Astrocyte (in vitro differentiated cells and primary cell): Measurements from ENCODE around the gene CHCHD6. TPM values are rescaled to one million over a fixed set of nuclear protein-coding genes. Genes with fewer than 3 reads are reported as not detected.

Source experiments
- DNase-seq: peaks from one replicate; pipeline ENCODE4 v3.0.0-alpha.2; 2010; ENCODE audit warnings: low read depth
- FAIRE-seq: peaks from 2 replicates; lab custom pipeline; 2011; peaks lifted over from hg19 to GRCh38; lab: Jason Lieb, UNC
- H2AFZ ChIP-seq: 2 replicates; pipeline ENCODE4 v1.6.0; 2012; ENCODE audit warnings: low read depth, low read length, inconsistent platforms
- H3K27ac ChIP-seq: 2 replicates; pipeline ENCODE4 v1.5.1; 2011; ENCODE audit warnings: low read depth, low read length, inconsistent platforms
- H3K27me3 ChIP-seq: 2 replicates; pipeline ENCODE4 v1.6.0; 2011; ENCODE audit warnings: low read length, inconsistent platforms; ENCODE audit not compliant: insufficient read depth
- H3K36me3 ChIP-seq: 2 replicates; pipeline ENCODE4 v1.5.1; 2011; ENCODE audit warnings: low read length, inconsistent platforms; ENCODE audit not compliant: insufficient read depth
- H3K4me1 ChIP-seq: 2 replicates; pipeline ENCODE4 v1.5.1; 2011; ENCODE audit warnings: low read length, inconsistent platforms; ENCODE audit not compliant: insufficient read depth
- H3K4me2 ChIP-seq: 2 replicates; pipeline ENCODE4 v1.6.0; 2012; ENCODE audit warnings: low read length, inconsistent platforms
- H3K4me3 ChIP-seq: 2 replicates; pipeline ENCODE4 v1.5.1; 2011; ENCODE audit warnings: low read depth, mild to moderate bottlenecking, low read length, inconsistent platforms; ENCODE audit not compliant: insufficient read depth
- H3K79me2 ChIP-seq: 2 replicates; pipeline ENCODE4 v1.6.0; 2012; ENCODE audit warnings: mild to moderate bottlenecking, low read length, inconsistent platforms; ENCODE audit not compliant: insufficient read depth
- H3K9ac ChIP-seq: 2 replicates; pipeline ENCODE4 v1.6.0; 2012; ENCODE audit warnings: mild to moderate bottlenecking, low read length, inconsistent platforms
- H3K9me3 ChIP-seq: 2 replicates; pipeline ENCODE4 v1.5.1; 2012; ENCODE audit warnings: low read depth, mild to moderate bottlenecking, low read length, inconsistent platforms; ENCODE audit not compliant: insufficient read depth
- H4K20me1 ChIP-seq: 2 replicates; pipeline ENCODE4 v1.6.0; 2012; ENCODE audit warnings: low read length, inconsistent platforms; ENCODE audit not compliant: insufficient read depth
- H3K27ac Mint-ChIP-seq: one replicate; pipeline ENCODE4 v1.8.0; 2021; ENCODE audit warnings: mild to moderate bottlenecking, mixed read lengths; ENCODE audit not compliant: unreplicated experiment
- H3K27me3 Mint-ChIP-seq: one replicate; pipeline ENCODE4 v1.8.0; 2021; ENCODE audit warnings: low read depth, mixed read lengths; ENCODE audit not compliant: unreplicated experiment
- H3K36me3 Mint-ChIP-seq: one replicate; pipeline ENCODE4 v1.8.0; 2021; ENCODE audit warnings: low read depth, mixed read lengths; ENCODE audit not compliant: unreplicated experiment
- H3K4me1 Mint-ChIP-seq: one replicate; pipeline ENCODE4 v1.8.0; 2021; ENCODE audit warnings: low read depth, mixed read lengths; ENCODE audit not compliant: unreplicated experiment
- H3K4me3 Mint-ChIP-seq: one replicate; pipeline ENCODE4 v1.8.0; 2021; ENCODE audit warnings: mild to moderate bottlenecking, moderate library complexity, mixed read lengths; ENCODE audit not compliant: unreplicated experiment
- H3K9me3 Mint-ChIP-seq: one replicate; pipeline ENCODE4 v1.8.0; 2021; ENCODE audit warnings: mild to moderate bottlenecking, mixed read lengths; ENCODE audit not compliant: unreplicated experiment
- EZH2 ChIP-seq: IDR thresholded peaks from 2 replicates; pipeline ENCODE4 v1.6.1; 2012; ENCODE audit warnings: mild to moderate bottlenecking, low read length, inconsistent platforms; ENCODE audit not compliant: insufficient read depth
- total RNA-seq: library from RNA; stranded (reverse); gene quantifications from 2 replicates; pipeline ENCODE4 v1.2.1, GENCODE V29; 2021
- TF ChIP-seq, protein P1 (sequence below): IDR thresholded peaks from 2 replicates; pipeline ENCODE4 v1.5.1; 2011; ENCODE audit warnings: low read depth, mild to moderate bottlenecking, inconsistent platforms, low read length, moderate library complexity; ENCODE audit not compliant: insufficient read depth

Gene CHCHD6
- total RNA-seq, 1 donor from 2014 or later, result 21.1 TPM

DNA sequence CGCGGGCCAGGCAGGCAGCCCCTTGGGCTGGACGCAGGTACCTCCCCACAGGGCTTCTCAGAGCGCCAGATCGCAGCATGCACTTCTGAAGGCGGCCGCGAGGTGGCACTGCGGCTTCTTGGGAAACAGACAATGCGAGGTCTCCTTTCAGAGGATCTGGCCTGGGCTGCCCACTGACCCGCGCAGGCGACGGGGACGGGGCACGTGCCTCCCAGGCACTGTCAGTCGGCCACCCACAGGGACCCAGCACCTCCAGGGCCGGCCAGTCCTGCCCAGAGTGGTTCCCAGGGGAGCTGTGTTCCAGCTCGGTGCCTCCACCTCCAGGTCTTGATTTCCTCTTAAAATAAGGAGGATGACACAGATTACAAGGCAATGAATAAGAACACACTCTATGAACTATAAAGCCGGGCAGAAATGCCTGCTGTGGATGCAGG is 24.7 kb upstream of the CHCHD6 start:
- Mint-ChIP-seq H3K27me3 (peaks cover 36% of the 10 kb centered on the region), H3K4me3 (no peak overlapping the region), H3K36me3 (no peaks in the 10 kb centered on the region), H3K4me1 (peaks cover 3% of the 10 kb centered on the region), H3K27ac (no peak overlapping the region), H3K9me3 (no peaks in the 10 kb centered on the region)
- DNase-seq, result peak; percentile 36
- Histone ChIP-seq H2AFZ (peak overlapping the region; percentile 46), H4K20me1 (no peaks in the 10 kb centered on the region), H3K36me3 (no peaks in the 10 kb centered on the region), H3K4me1 (no peaks in the 10 kb centered on the region), H3K9me3 (no peaks in the 10 kb centered on the region), H3K27ac (no peak overlapping the region), H3K27me3 (peaks cover 14% of the 10 kb centered on the region), H3K4me3 (no peak overlapping the region), H3K4me2 (peak overlapping the region; percentile 56), H3K79me2 (no peaks in the 10 kb centered on the region), H3K9ac (no peak overlapping the region)
- TF ChIP-seq, protein P1, sequence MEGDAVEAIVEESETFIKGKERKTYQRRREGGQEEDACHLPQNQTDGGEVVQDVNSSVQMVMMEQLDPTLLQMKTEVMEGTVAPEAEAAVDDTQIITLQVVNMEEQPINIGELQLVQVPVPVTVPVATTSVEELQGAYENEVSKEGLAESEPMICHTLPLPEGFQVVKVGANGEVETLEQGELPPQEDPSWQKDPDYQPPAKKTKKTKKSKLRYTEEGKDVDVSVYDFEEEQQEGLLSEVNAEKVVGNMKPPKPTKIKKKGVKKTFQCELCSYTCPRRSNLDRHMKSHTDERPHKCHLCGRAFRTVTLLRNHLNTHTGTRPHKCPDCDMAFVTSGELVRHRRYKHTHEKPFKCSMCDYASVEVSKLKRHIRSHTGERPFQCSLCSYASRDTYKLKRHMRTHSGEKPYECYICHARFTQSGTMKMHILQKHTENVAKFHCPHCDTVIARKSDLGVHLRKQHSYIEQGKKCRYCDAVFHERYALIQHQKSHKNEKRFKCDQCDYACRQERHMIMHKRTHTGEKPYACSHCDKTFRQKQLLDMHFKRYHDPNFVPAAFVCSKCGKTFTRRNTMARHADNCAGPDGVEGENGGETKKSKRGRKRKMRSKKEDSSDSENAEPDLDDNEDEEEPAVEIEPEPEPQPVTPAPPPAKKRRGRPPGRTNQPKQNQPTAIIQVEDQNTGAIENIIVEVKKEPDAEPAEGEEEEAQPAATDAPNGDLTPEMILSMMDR, result peak; percentile 64
- no peak for TF ChIP-seq EZH2
- no peak for FAIRE-seq

DNA sequence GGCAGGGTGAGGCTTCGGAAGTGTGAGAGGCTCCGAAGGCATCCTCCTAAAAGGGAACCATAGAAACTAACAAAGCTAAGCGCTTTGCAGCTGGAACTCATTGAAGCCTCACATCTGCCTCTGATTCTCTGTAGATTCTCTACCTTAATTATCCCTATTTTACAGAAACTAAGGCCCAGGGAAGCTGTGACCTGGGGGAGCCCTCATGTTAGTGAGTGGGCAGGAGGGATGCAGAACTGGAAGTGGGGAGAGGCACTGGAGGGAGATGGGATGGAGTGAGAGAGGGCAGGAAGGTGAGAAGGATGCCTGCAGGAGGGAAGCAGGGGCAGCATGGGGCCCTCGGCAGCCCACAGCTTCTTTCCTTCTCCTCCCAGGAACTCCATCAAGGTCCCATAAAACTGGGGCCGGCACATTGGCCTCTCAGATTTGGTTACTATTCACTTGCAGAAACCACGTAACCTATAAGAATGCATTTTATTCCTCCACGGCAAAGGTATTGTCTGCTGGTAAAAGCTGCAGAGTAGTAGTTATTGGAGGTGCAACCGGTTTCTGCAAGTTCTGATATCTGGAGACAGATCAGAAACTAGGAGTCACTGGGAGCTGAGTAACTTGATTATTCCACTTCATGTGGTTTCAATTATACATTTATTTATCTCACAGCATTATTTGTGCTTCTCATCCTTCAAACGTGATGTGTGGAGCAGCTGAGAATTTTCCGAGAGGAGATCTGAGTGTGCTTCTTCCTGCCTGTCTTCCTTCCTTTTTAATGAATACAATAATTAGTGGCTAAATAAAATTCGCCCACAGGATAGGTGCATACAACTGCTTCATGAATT is 24.0 kb upstream of the CHCHD6 start:
- H3K4me3 Mint-ChIP-seq, result no peak overlapping the region

More for the DNA sequence above, 24.0 kb upstream of the CHCHD6 start:
- Histone ChIP-seq H3K4me2 (no peak overlapping the region), H3K9me3 (no peaks in the 10 kb centered on the region), H3K4me3 (no peak overlapping the region), H3K27me3 (peaks cover 14% of the 10 kb centered on the region), H3K4me1 (peaks cover 3% of the 10 kb centered on the region), H3K9ac (no peak overlapping the region), H4K20me1 (no peaks in the 10 kb centered on the region), H3K79me2 (no peaks in the 10 kb centered on the region), H3K27ac (no peak overlapping the region), H2AFZ (no peak overlapping the region), H3K36me3 (no peaks in the 10 kb centered on the region)
- Mint-ChIP-seq H3K4me1 (peaks cover 10% of the 10 kb centered on the region), H3K9me3 (no peaks in the 10 kb centered on the region), H3K27ac (peak overlapping the region; percentile 9), H3K27me3 (peaks cover 36% of the 10 kb centered on the region), H3K36me3 (no peaks in the 10 kb centered on the region)
- FAIRE-seq (no peak), DNase-seq (no peak)
- no peak for TF ChIP-seq EZH2
- TF ChIP-seq, protein P1, result no peak
